Measurements from ENCODE around the gene FKBP8. TPM values are rescaled to one million over a fixed set of nuclear protein-coding genes. Genes with fewer than 3 reads are reported as not detected.
"Not testable (repeated sequence)": the region's sequence is repeated elsewhere in the genome, so short reads cannot be mapped to it uniquely, and the experiment has no call there.

Gene FKBP8
- 100 to 1,000 TPM in 1 of 3 donors, 10 to 100 TPM in 2; 85.7 to 137 (median 94.5) TPM for polyA plus RNA-seq

GRCh38 chr19:18542941-18543813, at the start of gene FKBP8:
FKBP8 (minus strand) TSS chr19:18543573; CDS start chr19:18541970, 1,603 bp downstream.
- Mint-ChIP-seq H3K4me1 (peaks cover 21 to 30% of the 10 kb centered on the region in 2 donors), H3K9me3 (no peaks in the 10 kb centered on the region), H3K27me3 (ENCODE audit: low read depth in 3 of 3) (peaks cover 0 to 6% (median 0%) of the 10 kb centered on the region in 3 donors), H3K27ac (peak within 1 kb of the TSS; percentile 90 to 99 (median 94)), H3K4me3 (peak within 1 kb of the TSS; percentile 92 to 94 (median 93)), H3K36me3 (no peaks in the 10 kb centered on the region)
- peak; percentile 89 to 91 (median 90) for DNase-seq

- not testable (repeated sequence) for H3K9me3 Mint-ChIP-seq; DNase-seq; H3K27me3 Mint-ChIP-seq (ENCODE audit: low read depth in 3 of 3); H3K4me3 Mint-ChIP-seq; H3K36me3 Mint-ChIP-seq
- Mint-ChIP-seq H3K27ac (peak overlapping the region in 1 of 6 donors; percentile 34), H3K4me1 (peaks cover 35 to 44% of the 10 kb centered on the region in 2 donors)
Observed at GRCh38 chr19:18592732-18593131, 49.4 kb upstream of the FKBP8 start.

GRCh38 chr19:18591735-18592385, 48.5 kb upstream of the FKBP8 start:
- peak overlapping the region in 1 of 6 donors; percentile 8 for H3K27ac Mint-ChIP-seq
- DNase-seq, result no peak

GRCh38 chr19:18590273-18591272, 47.2 kb upstream of the FKBP8 start:
- H3K36me3 Mint-ChIP-seq, result no peaks in the 10 kb centered on the region
- H3K9me3 Mint-ChIP-seq, result no peaks in the 10 kb centered on the region
- H3K27ac Mint-ChIP-seq, result peak overlapping the region in 5 of 6 donors; percentile 31 to 92 (median 74)
- peaks cover 37 to 44% of the 10 kb centered on the region in 2 donors for H3K4me1 Mint-ChIP-seq
- no peak for DNase-seq
- peak overlapping the region; percentile 56 to 92 (median 86) for H3K4me3 Mint-ChIP-seq
- peaks cover 0 to 9% (median 2%) of the 10 kb centered on the region in 3 donors for H3K27me3 Mint-ChIP-seq (ENCODE audit: low read depth in 3 of 3)

More at GRCh38 chr19:18591735-18592385, 48.5 kb upstream of the FKBP8 start:
- Mint-ChIP-seq H3K9me3 (peaks cover 0 to 1% (median 0%) of the 10 kb centered on the region in 6 donors), H3K36me3 (no peaks in the 10 kb centered on the region), H3K27me3 (ENCODE audit: low read depth in 3 of 3) (peaks cover 0 to 9% (median 2%) of the 10 kb centered on the region in 3 donors), H3K4me1 (peaks cover 37 to 46% of the 10 kb centered on the region in 2 donors), H3K4me3 (peak overlapping the region in 4 of 5 donors; percentile 21 to 36 (median 26))

GRCh38 chr19:18589380-18590272, 46.3 kb upstream of the FKBP8 start:
- peak overlapping the region; percentile 86 to 96 (median 92) for H3K4me3 Mint-ChIP-seq
- peak in 2 of 3 donors; percentile 73 to 74 for DNase-seq
- H3K9me3 Mint-ChIP-seq, result no peaks in the 10 kb centered on the region
- H3K36me3 Mint-ChIP-seq, result no peaks in the 10 kb centered on the region
- peak overlapping the region; percentile 74 to 97 (median 90) for H3K27ac Mint-ChIP-seq
- peaks cover 32 to 36% of the 10 kb centered on the region in 2 donors for H3K4me1 Mint-ChIP-seq
- peaks cover 0 to 9% (median 0%) of the 10 kb centered on the region in 3 donors for H3K27me3 Mint-ChIP-seq (ENCODE audit: low read depth in 3 of 3)

- H3K27ac Mint-ChIP-seq, result peak within 1 kb of the TSS; percentile 91 to 97 (median 94)
- H3K36me3 Mint-ChIP-seq, result no peaks in the 10 kb centered on the region
- H3K9me3 Mint-ChIP-seq, result no peaks in the 10 kb centered on the region
- peaks cover 0 to 9% (median 0%) of the 10 kb centered on the region in 3 donors for H3K27me3 Mint-ChIP-seq (ENCODE audit: low read depth in 3 of 3)
- DNase-seq, result peak; percentile 82 to 85 (median 83)
- peak within 1 kb of the TSS; percentile 86 to 96 (median 92) for H3K4me3 Mint-ChIP-seq
- peaks cover 29 to 33% of the 10 kb centered on the region in 2 donors for H3K4me1 Mint-ChIP-seq
Observed at GRCh38 chr19:18588611-18589379, 45.4 kb upstream of the FKBP8 start, which contains the start of gene REX1BD. REX1BD (plus strand) TSS chr19:18588798; CDS start chr19:18588802, 4 bp downstream.

- Mint-ChIP-seq H3K36me3 (no peaks in the 10 kb centered on the region), H3K4me3 (peak overlapping the region; percentile 86 to 96 (median 92)), H3K27ac (peak overlapping the region; percentile 91 to 97 (median 94)), H3K9me3 (no peaks in the 10 kb centered on the region), H3K27me3 (ENCODE audit: low read depth in 3 of 3) (peaks cover 0 to 9% (median 0%) of the 10 kb centered on the region in 3 donors), H3K4me1 (peaks cover 26 to 28% of the 10 kb centered on the region in 2 donors)
- DNase-seq, result no peak
Observed at GRCh38 chr19:18587962-18588610, 44.7 kb upstream of the FKBP8 start.

- Mint-ChIP-seq H3K4me3 (peak overlapping the region in 4 of 5 donors; percentile 47 to 96 (median 74)), H3K27ac (peak overlapping the region in 5 of 6 donors; percentile 62 to 97 (median 92)), H3K9me3 (no peaks in the 10 kb centered on the region), H3K27me3 (ENCODE audit: low read depth in 3 of 3) (peaks cover 0 to 9% (median 4%) of the 10 kb centered on the region in 3 donors), H3K4me1 (peaks cover 26 to 28% of the 10 kb centered on the region in 2 donors), H3K36me3 (no peaks in the 10 kb centered on the region)
- no peak for DNase-seq
Observed at GRCh38 chr19:18587561-18587960, 44.2 kb upstream of the FKBP8 start.

GRCh38 chr19:18586306-18586705, 42.9 kb upstream of the FKBP8 start:
- Mint-ChIP-seq H3K27ac (peak overlapping the region in 1 of 6 donors; percentile 8), H3K4me3 (peak overlapping the region in 2 of 5 donors; percentile 8 to 10), H3K9me3 (no peaks in the 10 kb centered on the region), H3K27me3 (ENCODE audit: low read depth in 3 of 3) (peaks cover 0 to 7% (median 5%) of the 10 kb centered on the region in 3 donors), H3K36me3 (no peaks in the 10 kb centered on the region), H3K4me1 (peaks cover 26 to 28% of the 10 kb centered on the region in 2 donors)
- no peak for DNase-seq

GRCh38 chr19:18580311-18580710, 36.9 kb upstream of the FKBP8 start:
- peaks cover 0 to 12% (median under 1%) of the 10 kb centered on the region in 3 donors for H3K36me3 Mint-ChIP-seq
- no peak overlapping the region for H3K4me3 Mint-ChIP-seq
- H3K4me1 Mint-ChIP-seq, result no peaks in the 10 kb centered on the region
- H3K27ac Mint-ChIP-seq, result no peak overlapping the region
- H3K27me3 Mint-ChIP-seq (ENCODE audit: low read depth in 3 of 3), result peaks cover 2 to 5% (median 2%) of the 10 kb centered on the region in 3 donors
- DNase-seq, result no peak
- H3K9me3 Mint-ChIP-seq, result no peaks in the 10 kb centered on the region

- H3K27me3 Mint-ChIP-seq (ENCODE audit: low read depth in 3 of 3), result peaks cover 2 to 7% (median 5%) of the 10 kb centered on the region in 3 donors
- H3K4me1 Mint-ChIP-seq, result peaks cover 11 to 16% of the 10 kb centered on the region in 2 donors
- H3K9me3 Mint-ChIP-seq, result no peaks in the 10 kb centered on the region
- peaks cover 3 to 21% (median 5%) of the 10 kb centered on the region in 3 donors for H3K36me3 Mint-ChIP-seq
- H3K27ac Mint-ChIP-seq, result no peak overlapping the region
- no peak overlapping the region for H3K4me3 Mint-ChIP-seq
- DNase-seq, result no peak
Observed at GRCh38 chr19:18577365-18577914, 34.1 kb upstream of the FKBP8 start.
